ENCODE measurements around the gene MEGF6.
"Not testable (repeated sequence)": the region's sequence is repeated elsewhere in the genome, so short reads cannot be mapped to it uniquely, and the experiment has no call there.

The MEGF6 gene

DNA sequence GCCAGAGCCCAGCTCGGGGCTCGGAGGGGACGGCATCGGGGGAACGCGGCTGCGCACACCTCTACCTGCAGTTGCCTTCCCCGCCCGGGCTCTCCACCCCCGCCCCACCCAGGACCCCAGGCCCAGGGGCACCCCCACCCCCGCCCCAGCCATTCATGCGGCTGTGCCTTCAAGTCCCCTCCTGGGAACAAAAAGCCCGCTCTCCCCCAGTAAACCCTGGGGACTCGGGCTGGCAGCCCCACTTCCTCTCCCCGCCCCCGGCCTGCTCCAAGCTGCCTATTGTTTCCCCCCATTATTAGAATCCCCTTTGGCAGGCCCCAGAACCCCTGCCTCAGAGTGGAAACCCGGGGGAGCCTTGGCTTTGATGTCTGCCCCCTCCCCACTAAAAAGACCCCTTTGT is 18.0 kb downstream of the MEGF6 start:
- no peak for DNase-seq (ENCODE audit: low spot score)

DNA sequence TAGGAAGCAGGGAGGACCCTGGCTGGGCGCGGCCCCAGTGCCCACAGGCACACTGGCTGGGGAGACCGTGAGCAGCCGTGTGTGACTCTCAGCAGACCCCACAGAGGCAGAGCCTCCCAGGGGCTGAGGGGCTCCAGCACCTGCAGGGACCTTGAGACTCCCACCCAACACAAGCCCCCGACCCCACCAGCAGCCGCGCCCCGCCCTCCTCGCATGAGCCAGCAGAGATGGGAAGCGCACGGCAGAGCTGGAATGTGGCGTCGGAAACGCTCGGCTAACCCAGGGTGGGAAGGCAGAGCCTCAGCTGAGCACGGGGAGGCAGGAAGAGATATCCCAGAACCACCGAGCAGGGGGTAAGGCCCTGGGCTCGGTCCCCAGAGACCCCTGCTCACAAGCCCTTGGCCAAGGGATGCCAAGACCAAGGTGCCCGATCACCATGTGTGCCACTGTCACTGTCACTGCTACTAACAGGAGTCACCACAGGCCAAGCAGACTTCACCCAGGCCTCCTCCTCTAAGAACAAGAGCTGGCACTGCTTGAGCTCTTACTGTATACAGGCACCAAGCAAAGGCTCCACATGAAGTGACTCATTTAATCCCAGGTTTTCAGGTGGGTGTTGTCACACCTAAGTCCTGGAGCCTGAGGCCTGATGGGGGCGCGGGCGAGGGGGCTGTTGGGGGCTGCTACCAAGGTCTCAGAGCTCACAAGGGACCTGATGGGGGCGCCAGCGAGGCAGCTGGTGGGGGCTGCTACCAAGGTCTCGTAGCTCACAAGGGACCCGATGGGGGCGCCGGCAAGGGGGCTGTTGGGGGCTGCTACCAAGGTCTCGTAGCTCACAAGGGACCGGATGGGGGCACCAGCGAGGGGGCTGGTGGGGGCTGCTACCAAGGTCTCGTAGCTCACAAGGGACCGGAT is 20.1 kb downstream of the MEGF6 start:
- DNase-seq (ENCODE audit: low spot score) = no peak

DNA sequence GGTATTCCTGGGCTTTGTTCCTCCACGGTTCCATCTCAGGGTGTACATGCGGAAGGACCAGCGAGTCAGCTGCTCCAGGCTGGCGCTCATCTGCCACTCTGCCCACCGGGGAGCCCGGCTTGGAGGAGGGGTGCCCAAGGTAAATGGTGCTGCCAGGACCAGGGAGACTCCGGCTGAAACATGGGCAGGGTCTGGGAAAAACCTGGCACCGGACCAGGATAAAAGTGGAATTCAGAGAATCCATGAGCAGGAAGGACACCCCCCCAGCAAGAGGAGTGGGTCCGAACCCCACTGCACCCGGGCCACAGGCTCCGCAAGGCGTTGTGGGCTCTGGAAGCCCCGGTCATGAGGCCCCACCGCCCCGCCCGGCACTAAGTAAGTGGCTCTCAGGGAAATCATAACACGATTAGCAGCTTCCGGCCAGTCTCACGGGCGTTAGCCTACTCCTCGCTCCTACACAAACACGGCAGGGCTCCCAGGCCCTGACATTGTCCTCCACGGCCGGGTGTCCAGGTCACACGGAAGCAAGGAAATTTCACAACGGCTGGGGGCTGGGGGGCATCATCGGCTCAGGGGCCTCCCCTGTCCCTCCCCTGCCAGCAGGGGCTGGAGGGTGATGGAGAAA is 21.1 kb downstream of the MEGF6 start:
- DNase-seq (ENCODE audit: low spot score) = no peak

DNA sequence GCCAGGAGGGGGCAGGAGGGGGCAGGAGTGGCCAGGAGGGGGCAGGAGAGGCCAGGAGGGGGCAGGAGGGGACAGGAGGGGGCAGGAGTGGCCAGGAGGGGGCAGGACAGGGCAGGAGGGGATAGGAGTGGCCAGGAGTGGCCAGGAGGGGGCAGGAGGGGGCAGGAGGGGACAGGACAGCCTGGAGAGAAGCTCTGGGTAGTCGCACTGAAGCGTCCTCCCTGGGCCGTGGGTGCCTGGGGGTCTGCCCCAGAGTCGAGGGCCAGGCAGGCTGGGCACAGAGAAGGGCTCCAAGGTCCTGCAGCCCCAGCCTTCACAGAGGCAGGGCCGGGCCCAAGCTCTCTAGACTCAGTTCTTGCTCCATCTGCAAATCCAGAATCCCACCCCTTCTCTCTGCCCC is 22.9 kb downstream of the MEGF6 start:
- no peak for DNase-seq (ENCODE audit: low spot score)

DNA sequence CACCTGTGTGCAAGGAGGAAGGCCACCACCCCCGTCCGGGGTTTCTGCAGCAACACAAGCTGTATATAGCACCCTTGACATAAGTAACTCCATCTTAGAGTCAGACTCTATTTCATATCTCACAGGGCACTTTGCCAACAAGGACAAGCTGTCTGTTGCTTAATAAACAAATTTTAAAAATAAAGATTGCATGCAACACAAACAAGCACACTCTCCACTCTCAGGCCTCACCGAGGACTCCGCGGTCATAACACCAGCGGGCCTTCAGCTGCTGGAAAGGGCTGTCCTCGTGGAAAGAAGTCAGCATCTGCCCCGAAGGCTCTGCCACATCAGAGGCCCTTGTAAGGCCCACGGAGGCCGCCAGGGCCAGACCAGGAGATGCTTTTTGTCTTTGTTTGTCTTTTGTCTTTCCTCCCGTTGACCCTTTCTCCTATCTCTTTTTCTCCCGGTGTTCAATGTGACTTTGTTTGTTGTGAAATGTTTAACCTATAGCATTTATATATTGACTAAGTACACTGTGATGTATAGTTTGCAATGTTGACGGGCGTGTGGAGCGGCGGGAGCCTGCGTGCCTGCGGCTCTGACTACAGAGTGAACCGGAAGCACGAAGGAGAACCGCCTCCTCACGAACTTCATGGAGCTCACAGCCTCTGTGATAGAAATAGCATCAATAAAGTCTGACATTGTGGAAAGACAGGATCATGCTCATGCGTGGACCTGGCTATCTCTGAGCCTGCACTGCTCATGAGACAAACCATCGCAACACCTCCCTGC is 24.1 kb downstream of the MEGF6 start:
- peak; percentile 43 for DNase-seq (ENCODE audit: low spot score)

DNA sequence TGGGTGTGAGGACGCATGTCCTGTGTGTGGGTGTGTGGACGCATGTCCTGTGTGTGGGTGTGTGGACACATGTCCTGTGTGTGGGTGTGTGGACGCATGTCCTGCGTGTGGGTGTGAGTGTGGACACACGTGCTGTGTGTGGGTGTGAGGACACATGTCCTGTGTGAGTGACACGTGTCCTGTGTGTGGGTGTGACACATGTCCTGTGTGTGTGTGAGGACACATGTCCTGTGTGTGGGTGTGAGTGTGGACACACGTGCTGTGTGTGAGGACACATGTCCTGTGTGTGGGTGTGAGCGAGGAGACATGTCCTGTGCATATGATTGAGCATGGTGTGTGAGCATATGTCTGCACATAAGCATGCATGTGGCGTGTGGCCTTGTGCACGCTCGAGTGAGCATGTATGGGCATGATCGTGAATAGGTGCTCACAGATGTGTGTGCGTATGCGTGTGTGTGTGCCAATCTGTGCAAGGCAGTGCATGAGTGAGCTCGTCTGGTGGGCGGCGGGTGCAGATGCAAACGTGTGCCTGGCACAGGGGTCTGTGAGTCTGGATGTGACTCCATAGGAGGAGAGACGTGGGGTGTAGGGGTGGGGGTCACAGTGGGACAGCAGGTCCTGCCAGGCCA is 25.3 kb downstream of the MEGF6 start:
- DNase-seq (ENCODE audit: low spot score) = no peak

DNA sequence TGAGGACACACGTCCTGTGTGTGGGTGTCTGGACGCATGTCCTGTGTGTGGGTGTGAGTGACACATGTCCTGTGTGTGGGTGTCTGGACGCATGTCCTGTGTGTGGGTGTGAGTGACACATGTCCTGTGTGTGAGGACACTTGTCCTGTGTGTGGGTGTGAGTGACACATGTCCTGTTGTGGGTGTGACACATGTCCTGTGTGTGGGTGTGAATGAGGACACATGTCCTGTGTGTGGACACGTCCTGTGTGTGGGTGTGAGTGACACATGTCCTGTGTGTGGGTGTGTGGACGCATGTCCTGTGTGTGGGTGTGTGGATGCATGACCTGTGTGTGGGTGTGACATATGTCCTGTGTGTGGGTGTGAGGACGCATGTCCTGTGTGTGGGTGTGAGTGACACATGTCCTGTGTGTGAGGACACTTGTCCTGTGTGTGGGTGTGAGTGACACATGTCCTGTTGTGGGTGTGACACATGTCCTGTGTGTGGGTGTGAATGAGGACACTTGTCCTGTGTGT is 25.9 kb downstream of the MEGF6 start:
- DNase-seq (ENCODE audit: low spot score) = not testable (repeated sequence)

DNA sequence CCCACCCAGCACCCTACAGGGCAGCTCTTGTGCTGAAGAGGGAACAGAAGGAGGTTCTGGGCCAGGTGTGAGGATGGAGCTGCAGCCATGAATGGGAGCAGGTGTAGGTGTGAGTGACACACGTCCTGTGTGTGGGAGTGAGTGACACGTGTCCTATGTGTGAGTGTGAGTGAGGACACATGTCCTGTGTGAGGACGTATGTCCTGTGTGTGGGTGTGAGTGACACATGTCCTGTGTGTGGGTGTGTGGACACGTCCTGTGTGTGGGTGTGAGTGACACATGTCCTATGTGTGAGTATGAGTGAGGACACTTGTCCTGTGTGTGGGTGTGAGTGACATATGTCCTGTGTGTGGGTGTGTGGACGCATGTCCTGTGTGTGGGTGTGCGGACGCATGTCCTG is 26.4 kb downstream of the MEGF6 start:
- DNase-seq (ENCODE audit: low spot score) = no peak

DNA sequence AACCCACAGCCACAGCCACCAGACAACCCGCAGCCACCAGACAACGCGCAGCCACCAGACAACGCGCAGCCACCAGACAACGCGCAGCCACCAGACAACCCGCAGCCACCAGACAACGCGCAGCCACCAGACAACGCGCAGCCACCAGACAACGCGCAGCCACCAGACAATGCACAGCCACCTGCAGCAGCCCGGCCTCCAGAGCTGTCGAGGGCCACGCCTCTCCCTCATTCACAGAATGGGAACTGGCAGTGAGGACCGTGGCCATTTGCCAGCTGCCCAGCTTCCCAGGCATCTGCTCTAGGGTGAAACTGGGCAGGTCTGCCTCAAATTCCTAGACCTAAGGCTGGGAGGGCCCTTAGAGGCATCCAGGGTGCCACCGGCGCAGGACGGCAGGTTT is 27.6 kb downstream of the MEGF6 start:
- not testable (repeated sequence) for DNase-seq (ENCODE audit: low spot score)

DNA sequence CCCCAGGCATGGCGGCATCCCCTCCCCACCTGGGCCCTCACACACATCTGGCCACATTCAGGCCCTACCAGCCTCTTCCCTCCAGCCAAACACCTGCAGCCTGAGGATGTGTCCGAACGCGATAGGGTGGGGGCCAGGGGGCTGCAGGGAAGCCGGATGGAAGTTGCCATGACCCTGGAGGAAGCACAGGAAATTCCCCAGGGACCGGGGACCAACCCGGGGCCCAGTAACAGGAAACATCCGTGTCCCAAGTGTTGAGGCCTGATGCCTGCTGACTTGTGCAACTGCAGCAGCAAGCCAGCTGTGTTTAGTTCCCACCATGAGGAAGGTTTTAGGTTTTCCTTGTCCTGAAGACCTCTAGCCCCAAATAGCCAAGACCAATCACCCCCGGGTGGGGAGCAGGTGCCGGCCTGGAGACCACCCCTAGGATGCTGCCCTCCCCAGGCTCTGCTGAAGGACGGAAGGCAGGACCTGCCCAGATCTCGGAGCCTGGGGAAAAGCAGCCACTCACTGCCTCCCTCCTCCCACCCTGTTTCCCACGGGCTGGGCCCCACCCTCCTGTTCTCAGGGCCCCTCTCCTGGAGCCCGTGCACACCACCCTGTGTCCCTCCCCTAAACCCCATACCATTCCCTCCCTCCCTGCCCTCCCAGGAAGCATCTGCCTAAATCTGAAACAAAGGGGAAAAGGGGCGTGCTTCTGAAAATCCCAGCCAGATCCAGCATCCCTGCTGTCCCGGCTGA is 29.8 kb downstream of the MEGF6 start:
- DNase-seq (ENCODE audit: low spot score) = no peak

DNA sequence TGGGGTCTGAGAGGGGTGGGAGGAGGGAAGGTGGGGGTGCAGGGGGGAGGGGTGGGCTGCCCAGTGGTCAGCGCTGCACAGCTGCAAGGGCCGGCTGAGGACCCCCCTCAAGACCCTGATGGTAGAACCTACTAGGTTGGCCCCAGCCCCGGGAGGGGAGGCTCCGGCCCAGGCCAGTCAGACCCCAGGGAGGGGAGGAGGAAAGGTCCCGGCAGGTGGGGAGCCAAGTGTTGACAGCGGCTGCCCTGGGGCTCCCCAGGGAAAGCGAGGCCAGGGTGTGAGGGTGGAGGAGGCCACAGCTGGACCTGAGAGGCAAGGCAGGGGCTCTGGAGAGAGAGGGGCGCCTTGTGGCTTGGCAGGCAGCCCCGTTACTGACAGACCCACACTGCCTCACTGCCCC is 31.1 kb downstream of the MEGF6 start:
- no peak for DNase-seq (ENCODE audit: low spot score)

DNA sequence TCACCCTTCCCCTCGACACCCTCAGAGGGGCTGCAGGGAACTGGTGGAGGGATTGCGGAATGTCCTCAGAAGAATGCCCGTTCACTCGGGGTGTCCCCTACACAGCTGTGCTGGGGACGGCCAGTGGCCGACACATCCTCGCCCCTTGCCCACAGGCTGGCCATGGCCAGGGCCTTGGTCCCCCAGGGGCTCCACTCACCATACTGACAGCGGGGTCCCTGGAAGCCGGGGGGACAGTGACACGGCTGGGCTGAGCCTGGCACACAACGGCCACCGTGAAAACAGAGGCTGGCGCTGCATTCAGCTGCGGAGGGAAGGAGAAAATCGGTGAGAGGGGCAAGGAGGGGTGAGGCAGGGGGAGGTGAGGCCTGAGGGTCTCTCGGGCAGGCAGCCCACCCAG is 31.7 kb downstream of the MEGF6 start:
- DNase-seq (ENCODE audit: low spot score) = no peak

DNA sequence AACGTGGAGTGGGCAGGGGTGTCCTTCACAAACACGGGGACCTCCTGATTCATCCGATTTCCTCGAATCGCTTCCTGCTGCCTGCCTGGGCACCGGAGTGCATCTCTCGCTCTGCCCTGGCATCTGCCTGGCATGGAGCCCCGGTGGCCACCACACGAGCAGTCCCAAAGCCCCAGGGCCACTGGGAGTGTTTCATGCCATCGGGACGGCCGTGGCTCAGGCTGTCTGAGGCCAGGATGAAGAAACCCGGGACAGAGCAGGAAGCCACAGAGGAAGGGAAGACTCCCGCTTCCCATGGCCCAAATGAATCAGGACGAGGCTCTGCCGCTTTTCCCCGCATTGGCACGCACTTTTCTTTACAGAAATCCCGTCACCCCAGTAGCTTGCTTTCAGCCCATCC is 32.4 kb downstream of the MEGF6 start:
- no peak for DNase-seq (ENCODE audit: low spot score)

DNA sequence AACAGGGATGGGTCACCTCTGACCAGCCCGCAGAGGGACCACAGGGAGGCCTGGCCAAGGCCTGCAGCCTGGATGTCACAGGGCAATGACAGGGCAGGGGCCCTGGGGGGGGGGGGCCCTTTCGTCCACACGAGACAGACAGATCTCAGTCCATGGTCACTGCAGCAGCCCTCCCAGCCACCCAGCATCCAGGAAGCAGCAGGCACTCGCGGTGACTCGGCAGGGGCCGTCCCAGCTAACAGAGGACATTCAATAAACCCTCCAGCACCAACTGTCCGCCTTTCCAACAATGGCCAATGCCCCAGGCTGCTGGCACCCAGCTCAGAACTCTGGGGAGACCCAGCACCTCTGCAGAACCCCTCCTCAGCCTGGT is 32.9 kb downstream of the MEGF6 start:
- DNase-seq (ENCODE audit: low spot score) = no peak

DNA sequence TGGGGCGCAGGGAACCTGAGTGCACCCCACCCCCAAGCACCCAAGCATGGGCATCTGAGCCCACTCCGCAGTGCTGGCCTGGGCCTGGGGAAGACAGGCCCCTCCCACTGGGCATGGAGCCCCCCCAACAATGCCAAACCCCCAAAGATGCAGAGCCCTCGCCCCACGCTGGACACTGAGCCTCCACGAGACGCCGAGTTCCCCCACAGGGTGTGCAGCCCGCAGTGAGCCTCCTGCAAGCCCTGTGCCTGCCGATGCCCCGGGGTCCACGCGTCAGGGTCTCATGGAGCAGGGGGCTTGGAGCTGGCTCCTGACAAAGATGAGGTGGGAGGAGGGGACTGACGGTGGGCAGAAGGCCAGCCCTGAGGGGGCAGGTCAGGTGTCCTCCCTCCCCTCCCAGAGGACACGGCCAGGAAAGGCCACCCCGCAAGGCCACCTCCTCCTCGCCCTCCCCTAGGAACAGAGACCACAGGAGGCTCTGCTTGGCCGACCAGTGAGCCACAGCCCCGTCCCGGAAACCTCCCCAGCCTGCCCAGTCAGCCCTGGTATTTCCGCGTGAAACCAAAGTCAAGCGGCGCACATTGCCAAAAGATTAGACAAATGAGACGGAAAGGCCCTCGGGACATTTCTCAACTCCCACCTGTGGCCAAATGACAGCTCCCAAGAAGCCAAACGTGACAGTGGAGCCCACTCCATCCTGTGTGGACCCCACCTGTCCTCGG is 33.4 kb downstream of the MEGF6 start:
- no peak for DNase-seq (ENCODE audit: low spot score)

DNA sequence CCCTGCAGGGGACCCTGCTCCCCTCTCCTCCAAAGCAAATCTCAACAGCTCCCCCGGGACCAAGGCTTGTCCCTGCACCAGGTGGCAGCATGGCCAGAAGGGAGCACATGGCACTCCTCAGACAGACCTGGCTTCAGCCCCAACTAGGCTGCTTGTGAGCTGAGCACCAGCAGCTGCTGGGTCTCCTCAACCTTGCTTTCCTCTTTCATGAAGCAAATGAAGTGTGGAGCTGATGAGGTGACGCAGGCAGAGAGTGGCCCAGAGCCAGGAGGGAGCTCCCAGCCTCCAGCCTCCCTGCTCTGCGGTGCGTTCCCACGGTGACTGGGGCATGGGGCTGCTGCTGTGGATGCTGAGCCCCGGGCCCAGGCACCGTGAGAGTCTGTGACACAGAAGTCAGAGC is 34.0 kb downstream of the MEGF6 start:
- DNase-seq (ENCODE audit: low spot score) = no peak

DNA sequence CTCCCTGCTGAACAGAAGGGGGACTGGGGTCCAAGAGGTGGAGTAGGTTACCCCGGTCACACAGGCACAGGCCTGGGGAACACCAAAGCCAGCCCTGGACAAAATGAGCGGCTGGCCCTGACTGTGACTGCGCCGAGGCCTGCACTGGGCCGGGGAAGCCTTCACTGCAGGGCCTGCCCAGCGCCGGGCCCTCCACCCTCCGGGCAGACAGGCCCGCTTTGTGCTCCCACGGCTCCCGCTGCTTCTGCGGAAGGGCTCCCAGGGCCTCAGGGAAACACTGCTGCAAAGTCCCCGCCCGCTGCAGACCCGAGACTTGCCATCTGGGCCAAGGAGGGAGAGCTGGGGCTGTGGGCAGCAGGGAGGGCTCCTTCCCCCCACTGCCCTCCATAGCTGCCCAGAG is 35.3 kb downstream of the MEGF6 start:
- no peak for DNase-seq (ENCODE audit: low spot score)

DNA sequence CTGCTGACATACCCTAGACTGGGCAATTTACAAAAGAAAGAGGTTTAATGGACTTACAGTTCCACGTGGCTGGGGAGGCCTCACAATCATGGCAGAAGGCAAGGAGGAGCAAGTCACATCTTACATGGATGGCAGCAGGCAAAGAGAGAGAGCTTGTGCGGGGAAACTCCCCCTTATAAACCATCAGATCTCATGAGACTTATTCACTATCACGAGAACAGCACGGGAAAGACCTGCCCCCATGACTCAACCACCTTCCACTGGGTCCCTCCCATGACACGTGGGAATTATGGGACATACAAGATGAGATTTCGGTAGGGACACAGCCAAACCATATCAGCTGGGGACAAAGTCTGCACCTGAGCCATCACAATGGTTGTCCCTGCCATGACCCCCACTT is 35.8 kb downstream of the MEGF6 start:
- not testable (repeated sequence) for DNase-seq (ENCODE audit: low spot score)

DNA sequence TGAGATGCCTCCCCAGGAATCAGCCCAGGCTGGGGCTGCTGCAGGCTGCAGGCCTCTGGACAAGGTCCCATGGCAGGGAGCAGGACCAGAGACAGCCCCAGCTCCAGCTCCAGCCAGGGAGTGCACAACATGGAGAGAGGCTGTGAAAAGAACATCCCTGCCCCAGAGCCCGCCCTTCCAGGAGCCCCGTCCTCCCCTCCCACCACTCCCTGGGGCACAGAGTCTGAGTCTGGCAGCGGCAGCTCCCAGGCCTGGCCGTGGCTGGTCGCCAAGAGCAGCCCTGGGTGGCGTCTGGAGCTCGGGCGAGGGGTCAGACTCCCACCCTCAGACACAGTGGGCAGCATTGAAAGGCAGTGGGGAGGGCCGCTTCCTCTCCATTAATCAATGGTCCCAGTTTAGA is 37.8 kb downstream of the MEGF6 start:
- no peak for DNase-seq (ENCODE audit: low spot score)

DNA sequence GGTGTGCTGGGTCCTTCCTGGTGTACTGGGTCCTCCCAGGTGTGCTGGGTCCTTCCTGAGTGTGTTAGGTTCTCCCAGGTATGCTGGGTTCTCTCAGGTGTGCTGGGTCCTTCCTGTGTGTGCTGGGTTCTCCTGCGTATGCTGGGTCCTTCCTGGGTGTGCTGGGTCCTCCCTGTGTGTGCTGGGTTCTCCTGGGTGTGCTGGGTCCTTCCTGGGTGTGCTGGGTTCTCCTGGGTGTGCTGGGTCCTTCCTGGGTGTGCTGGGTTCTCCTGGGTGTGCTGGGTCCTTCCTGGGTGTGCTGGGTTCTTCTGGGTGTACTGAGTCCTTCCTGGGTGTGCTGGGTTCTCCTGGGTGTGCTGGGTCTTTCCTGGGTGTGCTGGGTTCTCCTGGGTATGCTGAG is 38.7 kb downstream of the MEGF6 start:
- DNase-seq (ENCODE audit: low spot score) = not testable (repeated sequence)

DNA sequence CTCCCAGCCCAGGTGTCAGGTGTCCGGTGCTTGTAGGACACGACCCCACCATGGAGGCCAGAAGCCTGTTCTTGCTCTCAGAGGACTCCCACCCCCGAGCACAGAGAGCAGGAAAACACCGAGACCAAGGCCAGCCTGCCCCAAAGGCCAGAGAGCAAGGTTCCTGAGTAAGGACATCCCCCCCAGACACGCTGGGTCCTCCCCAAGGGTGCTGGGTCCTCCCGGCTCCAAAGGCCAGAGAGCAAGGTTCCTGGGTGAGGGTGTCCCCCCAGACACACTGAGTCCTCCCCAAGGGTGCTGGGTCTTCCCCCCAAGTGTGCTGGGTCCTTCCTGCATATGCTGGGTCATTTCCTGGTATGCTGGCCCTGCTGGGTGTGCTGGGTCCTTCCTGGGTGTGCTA is 40.0 kb downstream of the MEGF6 start:
- no peak for DNase-seq (ENCODE audit: low spot score)

Data from HuH-7 (cell line).